Liver (tissue), 9 donors: Measurements from ENCODE around the gene CASTOR1. TPM values are rescaled to one million over a fixed set of nuclear protein-coding genes. Genes with fewer than 3 reads are reported as not detected.

Experiments used
- DNase-seq: peaks from one replicate; pipeline ENCODE4 v3.0.0-alpha.2; 2017; ENCODE audit warnings: low spot score
- H3K27ac ChIP-seq, 2 donors: one replicate each; pipeline ENCODE4 v1.7.0; 2013; ENCODE audit warnings: inconsistent platforms in 2 of 2, low read length in 2 of 2, control low read depth in 1 of 2, low read depth in 1 of 2, mild to moderate bottlenecking in 1 of 2
- H3K27me3 ChIP-seq, 4 donors: one replicate each; pipeline versions ENCODE4 v1.6.1 to v1.7.0; 2013; ENCODE audit warnings: low read length in 3 of 4, inconsistent platforms in 1 of 4, mild to moderate bottlenecking in 1 of 4, moderate library complexity in 1 of 4; ENCODE audit not compliant: control insufficient read depth in 4 of 4, insufficient read depth in 4 of 4
- H3K36me3 ChIP-seq, 4 donors: one replicate each; pipeline versions ENCODE4 v1.6.1 to v1.7.0; 2013; ENCODE audit warnings: low read length in 3 of 4, mild to moderate bottlenecking in 3 of 4, low read depth in 1 of 4, moderate library complexity in 1 of 4; ENCODE audit not compliant: control insufficient read depth in 4 of 4, insufficient read depth in 3 of 4
- H3K4me1 ChIP-seq, 4 donors: one replicate each; pipeline versions ENCODE4 v1.6.1 to v1.7.0; 2013; ENCODE audit warnings: low read length in 3 of 4, mild to moderate bottlenecking in 3 of 4, moderate library complexity in 1 of 4; ENCODE audit not compliant: control insufficient read depth in 4 of 4, insufficient read depth in 4 of 4
- H3K4me3 ChIP-seq, 3 donors: one replicate each; pipeline versions ENCODE4 v1.6.1 to v1.7.0; 2013; ENCODE audit warnings: low read length in 3 of 3, control low read depth in 1 of 3, low read depth in 1 of 3, mild to moderate bottlenecking in 1 of 3
- H3K9ac ChIP-seq, 2 donors: one replicate each; pipeline ENCODE4 v1.7.0; 2013; ENCODE audit warnings: low read length in 2 of 2, mild to moderate bottlenecking in 2 of 2, moderate library complexity in 2 of 2, control low read depth in 1 of 2, low read depth in 1 of 2
- H3K9me3 ChIP-seq, 4 donors: one replicate each; pipeline versions ENCODE4 v1.6.1 to v1.7.0; 2013; ENCODE audit warnings: low read length in 3 of 4; ENCODE audit not compliant: control insufficient read depth in 4 of 4
- ATF3 ChIP-seq: IDR thresholded peaks from 2 replicates; pipeline ENCODE4 v1.6.1; 2016; ENCODE audit warnings: antibody characterized with exemption
- EGR1 ChIP-seq, 2 donors: IDR thresholded peaks; 2 replicates each; pipeline ENCODE4 v1.6.1; 2016 to 2018; ENCODE audit warnings: antibody characterized with exemption in 2 of 2, low read depth in 2 of 2
- FOXA1 ChIP-seq: IDR thresholded peaks from 2 replicates; pipeline ENCODE4 v1.6.1; 2016; ENCODE audit warnings: antibody characterized with exemption
- FOXA2 ChIP-seq: IDR thresholded peaks from 2 replicates; pipeline ENCODE4 v1.6.1; 2016; ENCODE audit warnings: antibody characterized with exemption
- GABPA ChIP-seq, 2 donors: IDR thresholded peaks in 1 of 2; conservative IDR thresholded peaks in 1 of 2; 2 replicates each; pipeline ENCODE4 v1.6.1; 2016; ENCODE audit warnings: antibody characterized with exemption in 2 of 2, mild to moderate bottlenecking in 1 of 2, moderate library complexity in 1 of 2
- HNF4A ChIP-seq, 2 donors: conservative IDR thresholded peaks; 2 replicates each; pipeline ENCODE4 v1.6.1; 2016; ENCODE audit warnings: antibody characterized with exemption in 2 of 2, mild to moderate bottlenecking in 2 of 2
- JUND ChIP-seq, 2 donors: IDR thresholded peaks; 2 replicates each; pipeline ENCODE4 v1.6.1; 2016; ENCODE audit warnings: antibody characterized with exemption in 2 of 2
- MAX ChIP-seq: IDR thresholded peaks from 2 replicates; pipeline ENCODE4 v1.6.1; 2016; ENCODE audit warnings: antibody characterized with exemption
- NR2F2 ChIP-seq: IDR thresholded peaks from 2 replicates; pipeline ENCODE4 v1.6.1; 2016; ENCODE audit warnings: antibody characterized with exemption
- RAD21 ChIP-seq, 2 donors: IDR thresholded peaks; 2 replicates each; pipeline ENCODE4 v1.6.1; 2016; ENCODE audit warnings: antibody characterized with exemption in 2 of 2, mild to moderate bottlenecking in 2 of 2
- REST ChIP-seq: IDR thresholded peaks from 2 replicates; pipeline ENCODE4 v1.6.1; 2016; ENCODE audit warnings: antibody characterized with exemption, mild to moderate bottlenecking
- RXRA ChIP-seq, 2 donors: IDR thresholded peaks; 2 replicates each; pipeline ENCODE4 v1.6.1; 2017 to 2018; ENCODE audit warnings: antibody characterized with exemption in 2 of 2, mild to moderate bottlenecking in 1 of 2
- SP1 ChIP-seq: IDR thresholded peaks from 2 replicates; pipeline ENCODE4 v1.6.1; 2018; ENCODE audit warnings: antibody characterized with exemption, mild to moderate bottlenecking
- YY1 ChIP-seq: IDR thresholded peaks from 2 replicates; pipeline ENCODE4 v1.6.1; 2016; ENCODE audit warnings: antibody characterized with exemption, mild to moderate bottlenecking
- WGBS: extraction: QIAGEN DNeasy Blood & Tissue Kit; methylation state at CpG from one replicate; pipeline ENCODE4 v1.1.7; 2013; 5-methylcytosine and 5-hydroxymethylcytosine counted together
- polyA plus RNA-seq, 2 donors: library from polyadenylated mRNA; stranded (reverse) in 1 of 2; unstranded in 1 of 2; fragments of 200-250 nt in 1 of 2; fragments of >200 nt in 1 of 2; fragmentation: Nextera tagmentation in 1 of 2; extraction: Ambion mirVana in 1 of 2; gene quantifications; one replicate each; pipeline versions ENCODE4 v1.2.1 to v1.2.3, GENCODE V29; 2013 to 2015
- total RNA-seq, 2 donors: library from RNA; depleted of rRNA; stranded (reverse); fragments of >200 nt; gene quantifications; one replicate each; pipeline ENCODE4 v1.2.3, GENCODE V29; 2014
- TF ChIP-seq, protein P1 (sequence below): fragments of 150-350 bp; IDR thresholded peaks from 2 replicates; pipeline ENCODE4 v1.5.1; 2017; ENCODE audit warnings: improper control_type of control experiment, low read depth, low read length; ENCODE audit not compliant: missing input control
- TF ChIP-seq, protein P2 (sequence below): IDR thresholded peaks from 2 replicates; pipeline ENCODE4 v1.6.1; 2016; ENCODE audit warnings: antibody characterized with exemption
- donor health status: healthy.
- donor health status: healthy.
- donor health status: healthy.
- donor health status: healthy.
- donor health status: healthy.

CASTOR1 gene
- total and polyA plus RNA-seq, 4 donors: 1.8 to 5.4 (median 2.4) TPM

- 92% methylated on average over 17 of the region's 17 CpGs for WGBS
- Histone ChIP-seq H3K4me3 (no peak overlapping the region), H3K27me3 (no peaks in the 10 kb centered on the region), H3K9ac (no peak overlapping the region), H3K4me1 (peaks cover 0 to 4% (median 2%) of the 10 kb centered on the region in 4 donors), H3K36me3 (no peaks in the 10 kb centered on the region), H3K9me3 (no peaks in the 10 kb centered on the region), H3K27ac (no peak overlapping the region)
- no peak for DNase-seq
- TF ChIP-seq RXRA (IDR thresholded peaks at IDR 0.05): no peak
- no peak for TF ChIP-seq FOXA1
- TF ChIP-seq, protein P1, sequence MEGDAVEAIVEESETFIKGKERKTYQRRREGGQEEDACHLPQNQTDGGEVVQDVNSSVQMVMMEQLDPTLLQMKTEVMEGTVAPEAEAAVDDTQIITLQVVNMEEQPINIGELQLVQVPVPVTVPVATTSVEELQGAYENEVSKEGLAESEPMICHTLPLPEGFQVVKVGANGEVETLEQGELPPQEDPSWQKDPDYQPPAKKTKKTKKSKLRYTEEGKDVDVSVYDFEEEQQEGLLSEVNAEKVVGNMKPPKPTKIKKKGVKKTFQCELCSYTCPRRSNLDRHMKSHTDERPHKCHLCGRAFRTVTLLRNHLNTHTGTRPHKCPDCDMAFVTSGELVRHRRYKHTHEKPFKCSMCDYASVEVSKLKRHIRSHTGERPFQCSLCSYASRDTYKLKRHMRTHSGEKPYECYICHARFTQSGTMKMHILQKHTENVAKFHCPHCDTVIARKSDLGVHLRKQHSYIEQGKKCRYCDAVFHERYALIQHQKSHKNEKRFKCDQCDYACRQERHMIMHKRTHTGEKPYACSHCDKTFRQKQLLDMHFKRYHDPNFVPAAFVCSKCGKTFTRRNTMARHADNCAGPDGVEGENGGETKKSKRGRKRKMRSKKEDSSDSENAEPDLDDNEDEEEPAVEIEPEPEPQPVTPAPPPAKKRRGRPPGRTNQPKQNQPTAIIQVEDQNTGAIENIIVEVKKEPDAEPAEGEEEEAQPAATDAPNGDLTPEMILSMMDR: no peak
- TF ChIP-seq YY1: no peak
- TF ChIP-seq, protein P2, sequence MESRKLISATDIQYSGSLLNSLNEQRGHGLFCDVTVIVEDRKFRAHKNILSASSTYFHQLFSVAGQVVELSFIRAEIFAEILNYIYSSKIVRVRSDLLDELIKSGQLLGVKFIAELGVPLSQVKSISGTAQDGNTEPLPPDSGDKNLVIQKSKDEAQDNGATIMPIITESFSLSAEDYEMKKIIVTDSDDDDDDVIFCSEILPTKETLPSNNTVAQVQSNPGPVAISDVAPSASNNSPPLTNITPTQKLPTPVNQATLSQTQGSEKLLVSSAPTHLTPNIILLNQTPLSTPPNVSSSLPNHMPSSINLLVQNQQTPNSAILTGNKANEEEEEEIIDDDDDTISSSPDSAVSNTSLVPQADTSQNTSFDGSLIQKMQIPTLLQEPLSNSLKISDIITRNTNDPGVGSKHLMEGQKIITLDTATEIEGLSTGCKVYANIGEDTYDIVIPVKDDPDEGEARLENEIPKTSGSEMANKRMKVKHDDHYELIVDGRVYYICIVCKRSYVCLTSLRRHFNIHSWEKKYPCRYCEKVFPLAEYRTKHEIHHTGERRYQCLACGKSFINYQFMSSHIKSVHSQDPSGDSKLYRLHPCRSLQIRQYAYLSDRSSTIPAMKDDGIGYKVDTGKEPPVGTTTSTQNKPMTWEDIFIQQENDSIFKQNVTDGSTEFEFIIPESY: no peak
These were observed 25.4 kb downstream of the CASTOR1 start for GRCh38 chr22:30263883-30264282.

- 25% methylated on average over 27 of the region's 27 CpGs for WGBS
- Histone ChIP-seq H3K4me1 (peaks cover 0 to 4% (median 2%) of the 10 kb centered on the region in 4 donors), H3K9me3 (no peaks in the 10 kb centered on the region), H3K9ac (peak overlapping the region in 1 of 2 donors; percentile 21), H3K36me3 (no peaks in the 10 kb centered on the region), H3K4me3 (peak overlapping the region; percentile 1 to 32 (median 27)), H3K27ac (no peak overlapping the region), H3K27me3 (no peaks in the 10 kb centered on the region)
- DNase-seq: peak; percentile 91
- no peak for TF ChIP-seq ATF3
- no peak for TF ChIP-seq JUND (IDR thresholded peaks at IDR 0.05)
- TF ChIP-seq, protein P1: peak; percentile 96
- peak; percentile 83 to 84 for TF ChIP-seq RAD21 (IDR thresholded peaks at IDR 0.05)
- no peak for TF ChIP-seq GABPA (IDR thresholded peaks at IDR 0.05 in 1 of 2, conservative IDR thresholded peaks at IDR 0.05 in 1 of 2)
These were observed 26.2 kb downstream of the CASTOR1 start for GRCh38 chr22:30262917-30263741.

- DNase-seq: no peak
- WGBS: 91% methylated on average over 4 of the region's 4 CpGs
- Histone ChIP-seq H3K27ac (no peak overlapping the region), H3K4me1 (peaks cover 0 to 4% (median 2%) of the 10 kb centered on the region in 4 donors), H3K36me3 (no peaks in the 10 kb centered on the region), H3K9me3 (no peaks in the 10 kb centered on the region), H3K9ac (no peak overlapping the region), H3K4me3 (no peak overlapping the region), H3K27me3 (no peaks in the 10 kb centered on the region)
- no peak for TF ChIP-seq FOXA1
- no peak for TF ChIP-seq NR2F2
- TF ChIP-seq EGR1 (IDR thresholded peaks at IDR 0.05; ENCODE audit: low read depth in 2 of 2): no peak
- no peak for TF ChIP-seq REST
- no peak for TF ChIP-seq RAD21 (IDR thresholded peaks at IDR 0.05)
- no peak for TF ChIP-seq GABPA (IDR thresholded peaks at IDR 0.05 in 1 of 2, conservative IDR thresholded peaks at IDR 0.05 in 1 of 2)
- no peak for TF ChIP-seq YY1
- no peak for TF ChIP-seq MAX
- TF ChIP-seq HNF4A (conservative IDR thresholded peaks at IDR 0.05): no peak
- TF ChIP-seq FOXA2: no peak
- TF ChIP-seq SP1: no peak
- no peak for TF ChIP-seq ATF3
These were observed 27.2 kb downstream of the CASTOR1 start for GRCh38 chr22:30262112-30262511.
